ENCODE measurements around the gene KIF25.

KIF25 gene

DNA sequence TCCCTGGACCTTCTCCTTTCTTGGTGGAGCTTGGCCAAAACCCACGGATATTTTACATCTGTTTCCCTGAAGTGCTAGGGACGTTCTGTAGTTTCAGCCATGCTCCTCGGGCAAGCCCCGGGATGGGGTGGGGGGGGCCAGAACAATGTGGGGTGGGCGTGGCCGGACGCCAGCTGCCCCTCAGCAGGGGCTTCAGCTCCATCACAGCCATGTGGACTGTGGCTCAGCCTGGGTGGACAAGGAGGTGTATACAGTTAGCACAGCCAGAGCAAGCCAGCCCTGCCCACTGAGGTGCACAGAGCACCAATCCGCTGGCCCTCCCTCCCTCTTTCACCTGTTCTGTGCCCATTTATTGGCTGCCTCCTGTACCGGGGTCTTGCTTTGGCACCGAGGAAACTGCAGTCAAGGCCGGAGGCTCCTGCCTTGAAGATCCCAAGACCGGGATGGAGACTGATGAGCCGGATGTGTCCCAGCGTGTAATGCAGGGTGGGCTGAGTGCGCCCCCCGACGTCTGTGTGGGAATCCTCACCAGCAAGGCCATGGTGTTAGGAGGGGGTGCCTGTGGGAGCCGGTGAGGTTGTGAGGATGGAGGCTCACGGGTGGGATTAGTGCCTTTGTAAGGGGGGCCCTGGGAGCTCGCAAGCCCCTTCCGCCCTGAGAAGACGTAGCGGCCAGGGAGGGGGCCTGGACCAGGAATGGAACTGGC lies 53.6 kb downstream of the KIF25 start:
- DNase-seq (ENCODE audit: low read depth) = no peak

DNA sequence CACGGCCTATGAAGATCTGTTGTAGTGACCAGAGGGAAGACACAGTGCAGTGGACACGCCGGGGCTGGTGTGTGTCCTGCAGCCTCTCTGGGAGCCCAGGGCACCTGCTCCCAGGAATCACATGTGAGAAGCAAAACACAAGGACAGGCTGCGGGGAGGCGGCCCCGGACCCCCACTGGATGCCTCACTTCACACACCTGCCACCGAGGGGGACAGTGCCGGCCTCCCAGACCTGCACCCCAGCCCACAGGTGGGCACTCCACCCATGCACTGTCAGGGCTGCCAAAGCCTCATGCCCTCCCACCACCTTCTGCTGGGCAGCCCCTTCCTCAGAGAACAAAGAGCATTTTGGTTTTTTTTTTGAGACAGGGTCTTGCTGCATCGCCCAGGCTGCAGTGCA lies 54.2 kb downstream of the KIF25 start:
- DNase-seq (ENCODE audit: low read depth) = no peak

DNA sequence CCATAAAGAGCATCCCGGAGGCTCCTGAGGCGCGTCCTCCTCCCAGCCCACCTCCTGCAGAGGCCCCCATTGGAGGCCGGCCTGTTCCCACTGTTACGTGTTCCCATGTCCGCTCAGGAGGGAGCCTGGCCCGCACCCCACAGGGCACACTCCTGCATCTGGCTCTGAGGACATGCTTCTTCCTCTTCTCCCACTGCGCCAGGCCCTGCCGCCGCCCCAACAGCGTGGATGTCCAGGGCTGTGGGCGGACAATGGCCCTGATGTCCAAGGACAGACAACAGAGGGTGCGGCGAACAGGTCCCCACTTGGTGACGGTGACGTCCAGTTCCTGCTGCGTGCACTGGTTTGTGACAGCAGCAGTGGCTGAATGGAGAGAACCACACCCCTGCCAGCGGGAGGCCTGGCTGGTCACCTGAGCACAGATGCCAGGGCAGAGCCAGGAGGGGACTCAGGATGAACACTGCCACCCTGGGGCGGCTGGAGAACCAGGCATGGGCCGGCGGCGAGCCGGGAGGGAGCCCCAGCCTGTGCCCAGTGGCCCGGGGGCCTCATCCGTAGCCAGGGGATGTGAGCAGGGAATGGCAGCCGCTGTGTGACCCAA lies 54.9 kb downstream of the KIF25 start:
- no peak for DNase-seq (ENCODE audit: low read depth)

DNA sequence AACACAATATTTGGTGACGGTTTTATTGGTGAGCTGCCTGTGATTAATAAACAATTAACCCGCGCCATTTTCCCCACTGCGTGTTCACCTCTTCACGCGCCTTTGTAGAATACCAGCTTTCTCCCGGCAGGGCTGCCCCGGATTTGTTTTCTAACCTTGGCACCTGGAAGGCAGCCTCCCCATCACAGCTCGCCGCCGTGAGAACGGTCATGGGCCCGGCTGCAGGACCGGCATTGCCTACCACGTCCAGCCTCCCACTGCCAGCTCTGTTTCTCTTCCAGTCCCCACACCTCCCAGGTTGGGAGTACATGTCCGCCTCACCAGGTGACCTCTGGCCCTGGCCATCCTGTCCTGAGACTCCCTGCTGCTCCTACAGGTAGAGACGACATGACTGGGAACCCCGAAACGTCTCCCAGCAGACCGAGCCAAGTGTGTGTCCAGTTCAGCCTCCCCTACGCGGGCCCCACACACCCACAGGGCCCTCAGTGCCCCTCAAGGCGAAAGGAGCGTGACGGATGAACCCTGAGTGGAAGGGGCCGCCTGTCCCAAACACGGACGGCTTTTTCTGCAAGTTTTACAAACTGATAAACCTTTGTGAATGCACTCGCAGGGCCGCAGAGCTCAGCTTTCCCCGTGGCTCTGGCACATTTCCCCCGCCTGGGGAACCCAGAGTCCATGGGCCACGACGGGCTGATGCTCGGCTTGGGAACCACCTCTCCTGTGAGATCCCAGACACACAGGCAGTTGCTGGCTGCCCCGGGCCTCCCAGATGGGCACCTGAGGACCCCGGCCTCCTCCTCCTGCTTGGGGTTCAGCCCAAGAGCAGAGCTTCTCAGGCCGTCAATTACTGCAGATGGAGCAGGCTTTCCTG lies 55.9 kb downstream of the KIF25 start:
- no peak for DNase-seq (ENCODE audit: low read depth)

DNA sequence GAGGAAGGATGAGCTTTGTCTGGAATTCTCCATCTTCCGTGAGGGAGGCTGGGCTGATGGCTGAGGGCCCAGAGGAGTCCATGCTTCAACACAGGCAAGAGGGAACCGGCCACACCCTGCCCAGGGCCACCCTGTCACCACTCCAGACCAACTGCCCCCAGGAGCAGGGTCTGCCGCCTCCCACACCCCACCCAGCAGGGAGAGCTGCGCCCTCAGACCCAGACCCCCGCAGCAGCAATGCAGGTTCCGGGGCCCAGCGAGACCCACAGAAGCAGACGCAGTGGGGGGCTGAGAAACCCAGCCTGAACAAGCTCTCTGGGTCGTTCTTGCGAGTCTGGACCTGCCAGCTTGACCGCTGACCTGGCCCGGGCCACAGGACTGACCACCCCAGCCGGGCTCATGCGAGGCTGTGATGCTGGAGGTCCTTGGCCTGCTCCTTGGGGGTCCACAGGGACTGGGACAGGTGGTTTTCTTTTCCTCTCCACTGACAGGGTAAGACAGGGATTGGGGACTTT lies 56.5 kb downstream of the KIF25 start:
- DNase-seq (ENCODE audit: low read depth) = no peak

DNA sequence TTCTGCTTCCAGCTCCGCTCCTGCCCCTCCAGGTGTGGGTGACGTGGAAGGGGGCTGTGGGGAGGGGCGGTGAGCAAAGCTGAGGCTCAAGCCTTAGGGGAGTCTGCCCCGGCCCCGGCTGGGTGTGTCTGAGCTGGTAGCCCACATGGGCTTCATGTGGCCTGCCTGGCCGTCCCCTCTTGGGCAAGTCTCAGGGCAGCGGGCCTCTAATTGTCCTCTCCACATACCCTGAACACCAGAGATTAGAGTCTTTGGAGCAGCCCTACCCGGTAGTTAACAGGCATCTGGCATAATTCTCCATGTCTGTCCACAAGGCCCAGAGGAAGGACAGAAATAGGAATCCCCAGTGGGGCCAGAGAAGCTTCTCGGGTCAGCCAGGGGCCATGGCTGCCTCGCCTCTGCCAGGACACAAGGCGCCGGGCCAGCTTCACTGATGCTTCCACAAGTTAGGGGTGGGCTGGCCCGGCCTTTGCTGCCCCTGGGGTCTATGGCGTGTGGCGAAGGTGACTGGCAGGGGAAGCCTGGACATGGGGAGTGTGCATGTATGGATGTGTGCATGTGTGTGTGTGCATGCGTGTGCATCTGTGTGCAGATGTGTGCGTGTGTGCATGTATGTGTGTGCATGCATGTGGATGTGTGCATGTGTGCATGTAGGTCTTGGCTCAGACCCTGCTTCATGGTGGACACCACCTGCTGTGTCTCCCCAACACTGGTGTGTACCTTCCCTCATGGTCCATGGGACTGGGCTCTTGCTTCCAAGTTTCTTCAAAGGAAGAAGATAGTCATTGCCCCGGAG lies 57.5 kb downstream of the KIF25 start:
- DNase-seq (ENCODE audit: low read depth) = no peak

DNA sequence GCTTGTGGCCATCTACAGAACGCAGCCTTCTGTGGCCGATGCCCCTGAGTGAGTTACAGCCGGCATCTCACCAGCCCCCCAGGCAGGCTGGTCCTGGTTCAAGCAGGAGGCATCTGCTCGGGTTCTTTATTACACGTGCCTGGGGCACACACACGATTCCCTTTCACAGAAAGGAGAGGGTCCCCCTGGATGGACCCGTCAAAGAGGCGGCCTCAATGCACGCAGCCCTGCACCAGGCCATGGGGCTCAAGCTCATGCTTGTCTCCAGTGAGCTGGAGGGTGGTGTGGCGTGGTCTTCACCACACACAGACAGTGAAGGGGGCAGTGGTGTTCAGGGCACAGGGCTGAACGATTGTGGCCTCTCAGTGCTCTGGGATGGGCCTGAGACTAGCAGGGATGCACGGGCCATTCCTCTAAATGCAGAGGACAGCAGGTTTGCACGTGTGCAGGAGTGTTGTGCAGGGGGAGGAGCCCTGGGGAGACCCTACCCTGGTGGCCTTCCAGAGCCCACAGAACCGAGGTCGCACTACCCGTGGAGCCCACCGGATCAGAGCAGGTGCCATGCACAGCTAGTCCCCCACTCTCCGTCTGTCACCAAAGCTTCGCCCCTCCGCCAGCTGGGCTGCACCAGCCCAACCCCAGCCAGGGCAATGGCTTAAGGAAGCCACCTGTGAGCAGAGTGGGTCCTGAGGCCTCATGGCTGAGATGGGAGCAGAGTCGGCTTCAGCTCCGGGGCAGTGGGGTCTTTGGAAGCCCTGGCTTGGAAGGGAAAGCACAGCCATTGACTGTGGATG lies 58.4 kb downstream of the KIF25 start:
- no peak for DNase-seq (ENCODE audit: low read depth)

DNA sequence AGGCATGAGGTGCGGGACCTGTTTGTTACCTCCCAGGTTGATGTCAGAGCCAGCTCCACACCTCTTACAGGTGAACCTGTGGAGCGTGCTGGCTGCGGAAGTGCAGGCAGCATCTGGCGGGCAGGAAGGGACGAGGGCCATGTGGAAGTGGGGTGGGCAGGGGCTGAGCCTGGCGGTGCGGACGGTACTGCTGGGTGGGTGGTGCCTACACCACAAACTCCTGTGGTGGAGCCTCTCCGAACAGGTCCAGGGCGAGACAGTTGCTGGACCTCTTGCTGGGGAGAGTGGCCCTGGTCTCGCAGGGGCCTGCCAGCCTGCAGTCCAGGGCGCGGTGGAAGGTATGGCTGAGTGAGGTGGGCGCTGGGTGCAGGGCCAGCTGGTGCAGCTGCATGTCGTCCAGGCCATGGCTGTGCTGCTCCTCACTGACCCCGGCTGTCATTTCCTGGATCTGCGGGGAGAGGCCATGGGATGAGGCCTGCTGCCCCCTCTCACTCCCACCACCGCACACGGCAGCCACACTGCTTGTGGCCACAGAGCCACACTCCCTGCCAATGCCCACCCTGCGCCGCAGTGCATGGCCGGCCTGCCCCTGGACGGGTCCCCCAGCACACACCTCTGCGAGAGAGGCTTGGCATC lies 59.5 kb downstream of the KIF25 start:
- DNase-seq (ENCODE audit: low read depth) = no peak

DNA sequence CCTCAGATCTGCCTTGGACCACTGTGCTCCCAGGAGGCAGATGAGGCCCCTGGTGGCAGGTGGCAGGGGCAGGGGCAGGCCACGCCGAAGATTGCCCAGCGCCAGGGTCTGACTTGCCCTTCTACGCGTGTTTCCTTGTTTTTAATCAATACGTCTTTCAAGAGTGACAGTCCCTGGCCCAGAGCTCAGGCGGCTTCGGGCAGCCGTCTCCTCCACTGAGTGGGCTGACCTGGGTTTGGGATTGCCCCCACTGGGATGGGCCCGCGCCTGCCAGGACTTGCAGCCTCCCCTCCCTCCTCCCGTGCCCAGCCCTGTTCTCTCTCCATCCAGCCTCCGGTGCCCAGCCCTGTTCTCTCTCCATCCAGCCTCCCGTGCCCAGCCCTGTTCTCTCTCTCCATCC lies 60.4 kb downstream of the KIF25 start:
- no peak for DNase-seq (ENCODE audit: low read depth)

DNA sequence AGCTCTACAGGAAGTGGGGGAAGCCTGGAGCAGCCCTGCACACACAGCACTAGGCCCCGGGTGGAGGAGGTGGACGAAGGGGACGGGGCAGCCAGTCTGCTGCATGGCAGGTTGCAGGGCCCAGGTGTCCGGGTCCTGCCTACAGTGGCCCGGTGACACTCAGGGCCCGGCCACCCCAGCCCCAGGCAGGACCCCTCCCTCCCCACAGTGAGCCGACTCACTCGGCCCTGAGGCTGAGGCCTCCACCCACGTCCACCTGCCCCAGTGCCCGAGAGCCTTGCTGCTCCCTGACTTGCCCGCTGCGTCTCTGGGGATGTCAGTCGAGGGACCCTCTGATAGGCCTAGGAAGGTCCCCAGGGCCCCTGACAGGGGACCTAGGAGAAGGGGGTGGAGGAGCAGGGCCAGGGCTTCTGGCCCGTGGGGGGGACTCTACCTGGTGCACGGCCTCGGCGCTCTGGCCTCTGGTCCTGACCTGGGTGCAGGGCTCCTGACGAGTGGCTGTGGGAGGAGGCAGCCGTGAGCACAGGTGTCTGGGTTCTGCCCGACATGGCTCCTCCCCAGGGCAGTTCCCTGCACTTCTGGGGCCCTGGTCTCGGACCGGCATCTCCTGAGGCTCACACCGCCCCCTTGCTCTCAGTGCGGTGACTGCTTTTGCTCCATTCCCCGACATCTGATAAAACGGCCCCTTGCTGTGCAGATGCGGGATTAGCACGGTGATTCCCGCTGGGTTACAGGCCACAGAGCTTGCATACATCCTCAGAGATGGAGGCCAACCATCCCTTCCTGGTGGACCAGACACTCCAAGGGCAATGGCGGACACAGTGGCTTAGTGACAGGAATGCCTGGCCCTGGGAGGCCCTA lies 61.5 kb downstream of the KIF25 start:
- no peak for DNase-seq (ENCODE audit: low read depth)

DNA sequence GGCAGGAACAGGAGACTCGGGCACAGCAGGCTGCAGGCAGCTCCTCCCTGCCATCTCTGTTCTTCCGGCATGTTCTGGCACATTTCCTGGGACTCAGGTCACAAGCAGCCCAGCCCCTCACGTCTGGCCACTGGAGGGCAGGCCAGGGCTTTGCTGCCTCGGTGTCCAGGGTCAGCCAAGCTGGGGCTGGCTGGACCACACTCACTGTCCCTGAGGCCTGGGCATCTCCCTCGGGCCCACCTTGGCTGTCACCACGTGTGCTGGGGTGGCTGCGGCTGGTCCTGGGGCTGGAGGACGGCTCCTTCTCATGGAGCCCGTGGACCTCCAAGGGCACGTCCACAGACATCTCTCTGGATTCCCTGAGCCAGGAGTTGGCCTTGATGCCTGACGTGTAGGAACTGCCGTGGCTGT lies 63.1 kb downstream of the KIF25 start:
- no peak for DNase-seq (ENCODE audit: low read depth)

DNA sequence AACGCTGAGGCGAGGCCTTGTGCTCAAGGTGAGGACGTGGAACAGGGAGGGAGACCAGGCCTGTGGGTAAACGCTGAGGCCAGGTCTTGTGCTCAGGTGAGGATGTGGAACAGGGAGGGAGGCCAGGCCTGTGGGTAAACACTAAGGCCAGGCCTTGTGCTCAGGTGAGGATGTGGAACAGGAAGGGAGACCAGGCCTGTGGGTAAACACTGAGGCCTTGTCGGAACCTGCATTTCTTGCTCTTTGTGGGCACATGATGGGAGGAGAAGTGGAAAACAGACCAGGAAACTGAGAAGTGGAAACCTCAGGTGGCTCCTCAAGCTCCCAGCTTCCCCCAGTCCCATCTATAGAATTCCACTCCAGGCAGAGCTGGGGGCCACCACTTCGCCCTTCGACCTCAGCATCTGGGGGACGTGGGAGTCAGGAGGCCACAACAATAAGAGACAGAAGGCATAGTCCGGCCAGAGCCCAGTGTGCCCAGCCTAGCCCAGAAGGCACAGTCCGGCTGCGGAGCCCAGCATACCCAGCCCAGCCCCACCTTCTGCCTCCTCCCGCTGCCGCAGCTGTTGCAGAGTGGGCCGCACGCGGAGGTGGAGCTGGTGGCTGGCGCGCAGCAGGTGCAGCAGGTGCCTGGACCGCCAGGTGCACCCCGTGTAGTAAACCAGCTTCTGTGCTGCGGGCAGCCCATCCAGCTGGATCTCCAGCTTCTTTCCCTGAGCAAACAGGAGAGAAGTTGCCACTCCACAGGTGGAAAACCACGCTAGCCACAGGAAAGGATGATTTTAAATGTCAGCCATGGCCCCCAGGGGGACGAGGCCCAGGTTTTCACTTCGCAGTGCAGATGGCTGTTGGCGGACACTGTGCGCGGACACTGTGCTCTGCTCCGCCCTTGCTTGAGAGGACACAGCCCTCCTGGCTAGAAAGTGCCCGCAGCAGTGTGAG lies 64.1 kb downstream of the KIF25 start:
- DNase-seq (ENCODE audit: low read depth) = no peak

DNA sequence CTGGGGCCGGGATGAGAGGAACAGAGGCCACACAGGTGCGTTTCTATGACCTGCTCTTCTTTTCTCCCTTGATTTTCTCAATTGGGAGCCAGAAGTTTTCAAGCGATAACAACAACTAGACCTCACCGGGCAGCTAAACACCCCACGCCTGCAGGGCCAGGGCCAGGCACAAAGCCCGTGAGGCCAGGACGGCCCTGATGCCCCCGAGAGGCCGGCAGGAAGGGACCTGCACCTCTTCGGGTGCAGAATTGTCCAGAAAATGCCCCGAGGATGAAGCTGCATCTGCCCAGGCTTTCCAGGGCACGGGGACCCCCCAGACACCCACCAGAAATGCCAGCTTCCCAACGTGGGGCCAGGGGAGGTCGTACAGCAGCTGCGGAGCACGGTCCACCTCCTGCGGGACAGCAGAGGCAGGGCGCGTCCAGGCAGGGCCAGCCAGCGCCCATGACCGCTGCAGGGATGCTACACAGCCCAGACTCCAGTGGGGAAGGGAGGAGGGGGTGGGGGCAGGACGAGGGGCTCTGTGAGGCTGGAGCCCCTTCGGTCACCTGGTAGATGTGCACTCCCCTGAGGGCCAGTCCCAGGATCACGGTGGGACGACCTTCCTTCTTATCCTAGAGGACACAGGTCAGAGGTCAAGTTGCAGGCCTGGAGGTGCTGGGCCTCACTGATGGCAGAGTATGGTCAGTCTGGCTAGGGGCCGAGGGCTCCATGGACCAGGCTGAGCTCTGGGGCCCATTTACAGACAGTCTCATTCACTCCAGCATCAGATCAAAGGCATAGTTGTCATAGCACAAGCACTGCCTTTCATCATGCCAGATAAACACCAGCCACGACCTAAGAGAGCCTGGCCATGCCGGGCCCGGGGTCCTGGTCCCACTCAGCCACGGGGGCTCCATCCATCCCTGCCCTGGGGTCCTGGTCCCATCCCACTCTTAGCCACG lies 65.1 kb downstream of the KIF25 start:
- no peak for DNase-seq (ENCODE audit: low read depth)

DNA sequence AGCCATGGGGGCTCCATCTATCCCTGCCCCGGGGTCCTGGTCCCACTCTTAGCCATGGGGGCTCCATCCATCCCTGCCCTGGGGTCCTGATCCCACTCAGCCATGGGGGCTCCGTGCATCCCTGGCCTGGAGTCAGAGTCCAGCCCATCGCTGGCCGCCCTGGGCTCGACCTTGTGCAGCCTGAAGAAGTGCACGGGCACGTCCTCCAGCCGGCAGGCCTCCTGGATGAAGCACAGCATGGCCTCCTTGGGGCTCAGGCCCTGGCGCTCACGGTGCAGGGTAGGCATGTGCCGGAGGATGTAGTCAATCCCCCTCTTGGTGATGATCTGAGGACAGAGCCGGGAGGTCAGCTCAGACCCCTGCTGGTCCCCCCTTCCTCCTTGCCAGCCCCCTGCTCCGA lies 66.0 kb downstream of the KIF25 start:
- DNase-seq (ENCODE audit: low read depth) = no peak

DNA sequence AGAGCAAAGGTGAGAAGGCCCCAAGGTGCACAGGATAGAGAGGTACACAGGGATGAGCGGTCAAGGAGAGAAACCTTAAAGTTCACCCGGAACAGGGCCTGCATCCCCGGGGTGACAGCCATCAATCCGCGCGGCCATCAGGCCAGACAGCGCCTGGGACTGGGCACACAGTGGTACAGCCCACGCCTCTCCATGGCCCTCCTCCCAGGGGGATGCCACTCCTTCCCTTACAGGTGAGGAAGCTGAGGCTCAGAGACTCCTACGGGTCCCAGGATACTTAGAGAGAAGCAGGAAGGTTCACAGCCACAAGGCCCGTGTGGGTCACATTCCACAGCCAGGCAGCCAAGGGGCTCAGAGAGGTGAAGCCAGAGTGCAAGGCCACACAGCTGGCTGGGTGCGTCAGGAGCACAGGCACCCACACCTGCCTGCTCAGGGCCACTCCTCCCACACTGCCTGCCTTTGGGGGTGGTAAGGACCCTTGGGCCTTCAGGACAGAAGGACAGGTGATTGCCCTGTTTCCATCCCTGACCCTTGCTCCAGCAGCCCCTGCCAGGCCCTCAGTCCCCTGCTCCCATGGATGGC lies 66.8 kb downstream of the KIF25 start:
- no peak for DNase-seq (ENCODE audit: low read depth)

DNA sequence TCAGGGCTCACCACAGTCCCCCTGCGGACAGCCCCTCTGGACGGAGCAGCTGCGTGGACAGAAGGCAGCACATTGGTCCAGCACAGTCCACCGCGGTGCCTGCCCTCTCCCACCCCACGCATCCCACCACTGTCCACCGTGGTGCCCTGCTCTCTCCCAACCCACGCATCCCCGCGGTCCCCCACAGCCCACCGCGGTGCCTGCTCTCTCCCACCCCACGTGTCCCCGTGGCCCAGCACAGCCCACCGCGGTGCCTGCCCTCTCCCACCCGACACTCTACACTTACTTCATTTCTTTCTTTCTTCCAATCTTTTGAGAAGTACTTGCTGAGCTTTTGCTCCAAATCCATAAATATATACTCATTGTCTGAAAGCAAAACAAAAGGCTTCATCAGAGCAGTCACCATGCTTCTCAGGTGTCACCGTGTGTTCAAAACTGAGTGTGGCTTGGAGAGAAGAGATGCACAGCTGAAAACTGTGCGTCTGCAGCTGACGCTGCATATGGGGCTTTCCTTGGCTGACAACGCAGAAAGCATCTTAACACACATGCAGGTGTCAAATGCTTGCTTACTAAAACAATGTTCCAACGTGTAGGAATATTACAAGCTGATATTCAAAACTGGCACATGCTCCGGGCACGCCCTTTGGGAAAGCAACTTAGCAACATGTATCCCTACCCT lies 69.7 kb downstream of the KIF25 start:
- DNase-seq (ENCODE audit: low read depth) = no peak

DNA sequence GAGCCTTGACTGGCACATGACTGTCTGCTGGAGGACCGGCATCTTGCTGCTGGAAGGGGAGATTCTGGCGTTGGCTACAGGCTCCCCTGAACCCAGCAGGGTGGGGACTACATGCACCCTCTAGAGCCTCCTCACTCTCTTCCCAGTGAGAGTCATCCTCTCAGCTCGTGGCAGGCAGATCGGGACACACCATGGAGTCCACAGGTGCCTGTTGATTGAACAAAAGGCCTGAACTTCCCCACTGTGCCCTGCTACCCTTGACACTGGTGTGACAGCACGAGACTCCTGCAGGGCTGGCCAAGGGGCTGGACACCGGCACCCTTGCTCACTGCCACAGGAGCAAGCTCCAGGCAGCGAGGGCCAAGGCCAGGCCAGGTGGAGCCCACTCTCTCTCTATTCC lies 73.3 kb downstream of the KIF25 start:
- no peak for DNase-seq (ENCODE audit: low read depth)
